NCI-H146 treated with DMSO at 0.1 percent for 48 hours (cell line): ENCODE data around the gene PAX5.

Source experiments
- DNase-seq: peaks from one replicate; lab custom pipeline; 2025; ENCODE audit not compliant: unreplicated experiment; lab: John Stamatoyannopoulos, UW

The PAX5 gene

GRCh38 chr9:36817160-36817834 lies 216.8 kb downstream of the PAX5 start:
- DNase-seq: no peak

GRCh38 chr9:36816371-36816770 lies 217.7 kb downstream of the PAX5 start:
- DNase-seq: no peak

DNA sequence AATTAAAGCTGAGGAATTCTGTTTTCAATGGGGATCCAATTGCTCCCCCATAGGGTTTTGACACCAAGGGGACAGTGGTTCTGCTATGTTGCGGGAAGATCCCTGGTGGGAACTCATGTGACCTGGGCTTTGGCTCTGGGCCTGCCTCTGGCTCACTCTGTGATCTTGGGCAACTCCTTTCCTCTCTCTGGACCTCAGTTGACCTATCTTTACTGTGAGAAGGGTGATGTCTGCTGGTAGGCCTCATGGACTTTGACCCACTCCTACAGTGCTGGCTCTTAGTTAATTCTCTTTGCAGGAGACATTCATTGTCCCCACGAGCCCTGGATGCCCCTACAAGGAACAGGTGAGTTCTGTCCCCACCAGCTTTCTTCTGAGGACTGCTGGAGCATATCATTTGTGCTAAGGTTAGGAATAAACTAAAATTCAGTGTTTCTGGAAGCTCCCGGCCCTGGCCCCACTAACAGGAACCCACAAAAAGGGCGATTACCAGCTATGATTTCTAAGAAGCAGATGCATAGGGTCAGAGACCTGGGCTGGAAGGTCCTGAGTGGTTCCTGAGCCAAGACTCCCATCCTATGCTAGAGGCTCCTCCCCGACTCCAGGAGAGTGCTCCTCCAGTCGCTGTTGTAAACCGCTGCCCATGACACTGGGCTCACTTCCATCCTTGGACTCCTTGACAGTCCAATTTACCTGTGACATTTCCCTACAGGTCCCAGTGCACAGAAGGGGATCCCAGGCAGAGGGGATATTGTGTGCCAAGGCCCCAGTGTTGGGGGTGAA lies 218.3 kb downstream of the PAX5 start:
- no peak for DNase-seq

DNA sequence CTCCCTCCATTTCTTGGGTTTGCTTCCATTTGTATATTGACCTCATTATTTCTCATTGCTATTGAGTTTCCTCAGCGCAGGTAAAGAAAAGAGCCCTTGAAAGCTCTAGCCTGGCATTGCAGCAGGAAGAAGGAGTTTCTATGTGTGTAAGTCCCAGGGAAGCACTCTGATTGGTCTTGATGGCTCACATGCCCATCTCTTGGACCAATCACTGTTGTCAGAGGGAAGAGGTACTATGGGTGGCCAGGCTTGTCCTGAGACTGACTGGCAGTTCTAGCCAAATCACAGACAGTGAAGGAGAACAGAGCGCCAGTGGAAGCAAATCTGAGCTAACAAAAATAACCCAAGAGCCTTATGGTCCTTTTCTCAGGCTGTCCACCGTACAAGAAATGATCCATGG lies 219.0 kb downstream of the PAX5 start:
- no peak for DNase-seq

GRCh38 chr9:36813154-36813553 lies 220.9 kb downstream of the PAX5 start:
- no peak for DNase-seq

GRCh38 chr9:36812556-36812955 lies 221.5 kb downstream of the PAX5 start:
- no peak for DNase-seq

DNA sequence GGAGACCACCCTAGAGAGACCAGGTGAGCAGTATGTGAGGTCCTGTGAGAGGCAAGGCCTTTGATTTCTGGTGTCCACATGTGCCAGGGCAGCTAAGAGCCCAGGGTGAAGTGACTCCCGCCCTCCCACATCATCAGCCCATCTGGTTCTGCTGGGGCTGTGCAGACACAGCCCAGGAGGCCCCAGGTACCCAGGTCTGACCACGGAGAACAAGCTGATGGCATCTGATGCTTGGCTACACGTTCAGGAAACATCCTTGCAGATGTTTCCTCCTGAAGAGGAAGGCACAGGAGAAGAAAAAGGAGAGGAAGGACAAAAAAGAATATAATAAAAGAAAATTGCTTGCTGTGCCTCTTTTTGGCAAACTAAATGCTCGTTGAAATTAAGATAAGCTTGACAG lies 225.8 kb downstream of the PAX5 start:
- DNase-seq: no peak

DNA sequence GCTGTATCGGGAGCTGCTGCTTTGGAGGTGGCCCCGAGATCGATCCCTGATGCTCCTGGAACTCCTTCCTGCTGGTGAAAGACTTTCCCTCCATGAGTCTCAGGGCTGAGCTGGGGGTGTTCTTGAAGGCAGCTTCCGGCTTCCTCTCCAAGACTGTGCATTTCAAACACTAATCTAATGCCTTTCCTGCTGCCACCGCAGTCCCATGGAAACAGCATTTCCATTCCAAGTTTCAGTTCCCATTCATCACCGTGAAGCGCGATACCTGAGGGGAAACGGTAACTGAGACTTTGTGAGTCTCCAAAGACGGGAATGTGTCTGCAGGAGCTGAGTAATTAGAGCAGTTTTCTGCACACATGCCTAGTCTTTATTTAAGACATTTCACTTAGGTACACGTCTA lies 230.1 kb downstream of the PAX5 start:
- no peak for DNase-seq

DNA sequence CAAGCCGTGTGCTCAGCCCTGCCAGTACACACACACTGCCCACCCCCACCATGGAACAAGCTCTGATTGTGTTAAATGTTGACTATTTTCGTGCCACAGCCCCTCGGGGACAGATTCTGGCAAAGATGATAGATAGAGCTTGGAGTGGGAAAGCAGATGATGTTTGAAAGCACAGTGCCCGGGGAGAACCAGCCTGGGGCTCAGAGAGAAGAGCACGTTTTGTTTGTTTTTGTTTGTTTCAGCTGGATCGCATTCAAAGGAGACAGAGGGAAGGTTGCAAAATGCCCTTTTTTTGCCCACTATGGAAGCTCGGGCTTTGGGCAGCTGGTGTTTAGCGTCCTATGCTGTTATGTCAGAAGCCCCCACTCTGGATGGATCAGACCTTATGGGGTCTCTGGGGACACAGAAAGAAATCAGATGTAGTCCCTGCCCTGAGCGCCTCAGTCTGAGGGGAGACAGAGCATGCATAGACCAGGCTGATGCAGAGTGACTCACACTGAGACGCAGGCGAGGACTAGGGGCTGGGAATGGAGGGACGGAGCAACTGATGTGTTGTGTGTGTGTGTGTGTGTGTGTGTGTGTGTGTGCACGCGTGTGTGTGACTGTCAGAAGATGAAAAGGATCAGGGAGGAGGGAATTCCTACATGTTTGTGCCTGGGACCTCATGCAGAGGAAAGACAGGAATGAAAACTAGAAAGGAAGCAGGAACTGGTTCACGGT lies 231.7 kb downstream of the PAX5 start:
- DNase-seq: no peak

DNA sequence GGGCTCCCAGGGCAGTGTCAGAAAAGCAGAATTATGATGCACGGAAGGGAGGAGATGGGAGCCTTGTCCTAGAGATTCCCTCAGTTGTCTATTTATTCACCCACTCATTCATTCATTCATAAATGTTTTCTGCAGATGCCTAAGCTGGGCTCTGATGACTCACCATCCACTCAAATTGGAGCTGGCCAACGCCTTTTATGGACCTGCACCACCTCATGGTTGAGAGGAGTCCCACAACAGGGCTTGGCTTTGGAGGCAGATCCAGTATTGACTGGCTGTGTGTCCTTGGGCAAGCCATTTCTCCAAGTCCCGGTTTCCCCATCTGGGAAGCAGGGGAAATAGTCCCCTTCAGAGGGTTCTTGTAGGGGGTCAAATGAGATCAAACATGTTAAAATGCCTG lies 233.6 kb downstream of the PAX5 start:
- DNase-seq: no peak

DNA sequence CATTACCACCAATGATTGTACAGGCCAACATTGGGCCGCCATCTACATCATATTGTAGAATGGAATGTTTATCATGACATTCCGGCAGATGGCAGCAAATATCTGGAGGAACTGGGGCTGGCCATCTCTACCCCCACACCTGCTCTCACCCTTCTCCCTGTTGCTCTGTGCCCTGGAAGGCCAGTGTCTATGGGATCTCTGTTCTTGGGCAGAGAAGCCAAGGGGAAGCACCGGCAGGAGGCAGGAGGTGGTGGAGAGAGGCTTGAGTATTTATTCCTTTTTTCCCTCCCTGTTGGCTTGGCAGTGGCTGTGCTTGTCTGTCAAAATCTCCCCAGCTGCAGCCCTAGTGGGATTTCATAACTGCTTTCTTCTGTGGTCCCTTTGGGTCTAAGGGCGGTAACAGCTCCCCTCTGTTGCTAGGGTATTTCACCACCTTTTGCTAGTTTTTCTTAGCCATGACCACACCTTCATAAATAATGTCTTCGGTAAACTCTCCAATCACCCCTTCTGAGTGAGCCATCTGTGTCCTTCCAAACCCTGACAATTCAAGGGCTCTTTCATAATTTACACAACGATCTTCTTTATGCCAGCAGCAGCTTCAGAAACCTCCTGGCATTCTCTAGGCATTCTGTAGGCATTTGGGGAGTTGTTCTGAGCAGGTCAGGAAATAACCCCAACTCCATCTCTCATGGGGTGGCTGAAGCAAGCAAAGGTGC lies 235.6 kb downstream of the PAX5 start:
- DNase-seq: peak; percentile 78

- no peak for DNase-seq
Observed at GRCh38 chr9:36797471-36798220, 236.4 kb downstream of the PAX5 start.

DNA sequence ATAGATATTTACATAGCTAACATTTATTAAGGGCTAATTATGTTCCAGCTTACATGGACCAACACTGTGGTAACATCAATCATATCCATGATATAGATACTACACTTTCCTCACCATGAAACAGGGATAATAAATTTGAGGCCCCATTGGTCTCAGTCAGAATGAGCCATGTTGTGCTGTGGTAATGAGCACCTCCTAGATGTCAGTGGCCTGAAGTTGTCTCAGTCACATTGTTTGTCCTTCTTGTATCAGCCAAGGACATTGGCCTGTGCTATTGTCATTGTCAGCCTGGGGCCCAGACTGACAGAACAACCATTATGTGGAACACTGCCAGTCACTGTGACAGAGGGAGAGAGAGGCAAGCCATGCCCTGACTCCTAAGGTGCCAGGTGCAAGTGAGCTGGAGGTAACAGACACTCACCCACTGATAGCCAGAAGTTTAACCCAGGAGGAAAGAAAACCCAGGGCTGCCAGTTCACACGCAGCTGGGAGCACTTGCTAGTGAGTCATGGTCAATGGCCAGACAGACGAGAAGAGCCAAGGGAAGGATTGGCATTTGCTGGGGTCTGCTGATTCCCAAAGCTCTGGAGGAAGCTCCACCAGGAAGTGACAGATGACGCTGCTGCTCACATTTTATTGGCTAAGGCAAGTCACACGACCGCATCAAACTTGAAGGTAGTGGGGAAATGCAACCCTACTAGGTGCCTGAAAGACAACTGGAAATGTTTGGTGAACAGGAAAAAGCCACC lies 237.2 kb downstream of the PAX5 start:
- DNase-seq: no peak

DNA sequence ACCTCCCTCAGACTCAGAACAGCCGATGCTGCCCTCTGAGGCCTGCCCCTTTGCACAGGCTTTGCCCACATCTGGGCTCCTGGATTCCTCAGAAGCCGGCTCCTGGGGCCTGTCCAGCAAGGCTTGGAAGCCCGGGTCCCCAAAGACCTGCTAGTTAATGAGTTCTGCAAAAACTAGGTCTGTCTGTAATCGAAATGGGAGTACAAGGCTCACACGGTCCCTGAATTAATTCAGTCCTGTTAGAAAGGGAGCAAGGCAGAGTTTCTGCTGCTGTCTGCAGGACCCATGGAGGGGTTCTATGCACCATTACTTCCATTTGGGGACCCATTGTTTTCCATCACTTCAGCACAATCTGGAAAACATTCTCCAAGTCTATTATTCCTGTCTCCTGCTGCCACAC lies 239.6 kb downstream of the PAX5 start:
- DNase-seq: no peak

DNA sequence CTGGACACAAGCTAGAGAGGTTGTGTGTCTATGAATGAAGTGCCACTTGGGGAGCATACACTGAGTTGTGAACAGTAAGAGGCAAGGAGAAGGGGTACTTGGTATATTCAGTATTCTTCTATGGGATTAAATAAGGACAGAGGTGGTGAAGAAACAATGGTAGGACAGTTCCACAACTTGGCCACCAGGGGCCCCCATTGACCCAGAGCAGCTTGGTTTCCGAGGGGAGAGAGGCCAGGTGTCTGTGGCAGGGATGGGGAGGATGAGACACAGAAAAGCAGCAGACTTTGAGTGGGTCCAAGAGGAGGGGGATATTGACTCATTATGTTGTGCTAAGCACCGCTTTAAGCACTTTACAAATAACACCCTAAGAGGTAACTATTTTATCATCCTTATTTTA lies 240.8 kb downstream of the PAX5 start:
- DNase-seq: no peak

GRCh38 chr9:36791222-36791950 lies 242.7 kb downstream of the PAX5 start:
- no peak for DNase-seq

- DNase-seq: no peak
Observed at GRCh38 chr9:36789886-36790285, 244.2 kb downstream of the PAX5 start.

DNA sequence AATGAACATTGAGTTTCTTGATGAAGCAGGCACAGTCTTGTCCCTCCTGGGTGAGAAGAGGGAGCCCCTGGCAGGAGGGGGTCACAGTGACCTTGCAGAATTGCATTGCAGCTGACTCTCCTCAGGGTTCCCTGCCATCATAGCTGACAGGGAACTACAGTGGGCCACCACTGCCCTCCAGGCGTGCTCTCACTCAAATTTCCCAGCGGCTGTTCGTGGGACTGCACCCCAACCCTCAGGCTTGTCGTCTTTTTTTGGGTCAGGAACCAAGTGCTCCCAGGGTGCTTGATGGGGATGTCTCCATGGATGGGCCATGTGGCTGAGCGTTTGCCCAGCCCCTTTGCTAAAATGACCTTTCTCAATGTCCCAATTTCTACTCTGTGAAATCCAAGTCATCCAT lies 245.5 kb downstream of the PAX5 start:
- no peak for DNase-seq

GRCh38 chr9:36787709-36788108 lies 246.4 kb downstream of the PAX5 start:
- DNase-seq: no peak
